SK-N-SH (cell line): Measurements from ENCODE around the gene MBNL2.

ENCODE experiments used
- CHD2 ChIP-seq: fragments of 150-350 bp; IDR thresholded peaks from 2 replicates; pipeline ENCODE4 v1.6.1; 2018; ENCODE audit warnings: low read length; ENCODE audit not compliant: partially characterized antibody
- CTCF ChIP-seq: fragments of 200-600 bp; sonication (generic); IDR thresholded peaks from 2 replicates; pipeline ENCODE4 v1.6.1; 2017; ENCODE audit warnings: antibody characterized with exemption, mild to moderate bottlenecking, moderate library complexity
- IRF3 ChIP-seq: fragments of 150-350 bp; IDR thresholded peaks from 2 replicates; pipeline ENCODE4 v1.6.1; 2016; ENCODE audit warnings: mild to moderate bottlenecking, low read depth, low read length
- RCOR1 ChIP-seq: fragments of 150-350 bp; IDR thresholded peaks from 2 replicates; pipeline ENCODE4 v1.6.1; 2017; ENCODE audit warnings: antibody characterized with exemption, low read length
- SIN3A ChIP-seq: IDR thresholded peaks from 2 replicates; pipeline ENCODE4 v1.6.1; 2012; ENCODE audit warnings: low read depth, mild to moderate bottlenecking, low read length, moderate library complexity, borderline replicate concordance
- SMC3 ChIP-seq: IDR thresholded peaks from 2 replicates; pipeline ENCODE4 v1.6.1; 2012; ENCODE audit warnings: low read depth, low read length, improper control_type of control experiment
- TAF1 ChIP-seq: IDR thresholded peaks from 2 replicates; pipeline ENCODE4 v1.6.1; 2012; ENCODE audit warnings: low read depth, mild to moderate bottlenecking, low read length, moderate library complexity, borderline replicate concordance

GRCh38 chr13:97386801-97387484 lies 164.8 kb downstream of the MBNL2 start:
- TF ChIP-seq SMC3 (no peak), CTCF (no peak), TAF1 (no peak), IRF3 (no peak), RCOR1 (no peak), CHD2 (no peak), SIN3A (no peak)
